Activated T-cell treated with anti-CD3 and anti-CD28 coated beads for 4 hours (primary cell): Measurements from ENCODE around the gene PPM1J.

ENCODE experiments used
- DNase-seq: peaks from one replicate; pipeline ENCODE4 v3.0.0-alpha.2; 2020

Gene PPM1J

GRCh38 chr1:112703706-112704105, 11.4 kb downstream of the PPM1J start:
- no peak for DNase-seq

- no peak for DNase-seq
Measured at GRCh38 chr1:112702420-112703261, 12.5 kb downstream of the PPM1J start.

GRCh38 chr1:112702067-112702395, 13.1 kb downstream of the PPM1J start:
- DNase-seq = no peak

GRCh38 chr1:112701227-112702066, 13.7 kb downstream of the PPM1J start:
- DNase-seq = no peak

GRCh38 chr1:112700290-112701226, 14.6 kb downstream of the PPM1J start:
- peak; percentile 60 for DNase-seq

- DNase-seq = no peak
Measured at GRCh38 chr1:112699425-112700144, 15.5 kb downstream of the PPM1J start.

GRCh38 chr1:112698366-112699310, 16.5 kb downstream of the PPM1J start:
- DNase-seq = no peak

GRCh38 chr1:112697781-112698201, 17.3 kb downstream of the PPM1J start:
- DNase-seq = no peak

- no peak for DNase-seq
Measured at GRCh38 chr1:112696578-112697314, 18.4 kb downstream of the PPM1J start.

- DNase-seq = no peak
Measured at GRCh38 chr1:112695276-112695675, 19.9 kb downstream of the PPM1J start.

- DNase-seq = no peak
Measured at GRCh38 chr1:112694363-112694929, 20.7 kb downstream of the PPM1J start.

GRCh38 chr1:112693821-112694220, 21.3 kb downstream of the PPM1J start:
- no peak for DNase-seq

GRCh38 chr1:112692681-112693080, 22.5 kb downstream of the PPM1J start:
- no peak for DNase-seq

- DNase-seq = no peak
Measured at GRCh38 chr1:112689842-112690237, 25.3 kb downstream of the PPM1J start.

- DNase-seq = no peak
Measured at GRCh38 chr1:112689196-112689841, 25.8 kb downstream of the PPM1J start.

GRCh38 chr1:112688781-112689193, 26.3 kb downstream of the PPM1J start:
- DNase-seq = no peak

GRCh38 chr1:112687785-112688496, 27.2 kb downstream of the PPM1J start:
- no peak for DNase-seq

- no peak for DNase-seq
Measured at GRCh38 chr1:112687361-112687760, 27.8 kb downstream of the PPM1J start.

- no peak for DNase-seq
Measured at GRCh38 chr1:112686835-112687234, 28.3 kb downstream of the PPM1J start.
